K562 (cell line): ENCODE results near the gene WFIKKN1. TPM values are rescaled to one million over a fixed set of nuclear protein-coding genes. Genes with fewer than 3 reads are reported as not detected.

Experiments used
- CEBPZ ChIP-seq: fragments of 150-350 bp; IDR thresholded peaks from 2 replicates; pipeline ENCODE4 v1.6.1; 2014; ENCODE audit warnings: low read depth, mild to moderate bottlenecking, low read length, borderline replicate concordance
- CHD7 ChIP-seq: fragments of 200-600 bp; sonication (generic); IDR thresholded peaks from one replicate; pipeline ENCODE4 v1.6.1; 2012; ENCODE audit warnings: mild to moderate bottlenecking, low read depth, low read length, inconsistent platforms
- FOXJ2 ChIP-seq: fragments of 200-800 bp; sonication (Bioruptor generic); IDR thresholded peaks from 2 replicates; pipeline ENCODE4 v1.6.1; 2016; ENCODE audit warnings: missing genetic modification characterization, missing compliant biosample characterization
- GATA2 ChIP-seq: sonication (generic); formaldehyde crosslinking; IDR thresholded peaks from 2 replicates; pipeline ENCODE4 v1.4.0; 2020; ENCODE audit warnings: mild to moderate bottlenecking, missing genetic modification reagents
- HCFC1 ChIP-seq: IDR thresholded peaks from 2 replicates; pipeline ENCODE4 v1.6.1; 2012; ENCODE audit warnings: low read depth, low read length, improper control_type of control experiment
- NKRF ChIP-seq: fragments of 450-650 bp; IDR thresholded peaks from 2 replicates; pipeline ENCODE4 v1.6.1; 2016; ENCODE audit warnings: borderline replicate concordance
- ZNF695 ChIP-seq: fragments of 450-650 bp; formaldehyde crosslinking; IDR thresholded peaks from 2 replicates; pipeline ENCODE4 v1.4.0; 2020; ENCODE audit warnings: mild to moderate bottlenecking, moderate library complexity
- polyA plus RNA-seq, 8 experiments: library from polyadenylated mRNA; depleted of rRNA in 4 of 8; stranded (reverse) in 5 of 8; unstranded in 3 of 8; fragments of >200 nt; fragmentation: Nextera tagmentation in 2 of 8; fragmentation: Illumina TruSeq in 1 of 8; extraction: Ambion mirVana in 2 of 8; extraction: Trizol in 1 of 8; gene quantifications; 2 replicates each; pipeline versions ENCODE4 v1.2.1 to v1.2.3, GENCODE V29; 2011 to 2014; ENCODE audit warnings: inconsistent platforms in 1 of 8, missing spikeins in 1 of 8
- total RNA-seq, 7 experiments: library from RNA; depleted of rRNA in 6 of 7; stranded (reverse); fragments of >200 nt in 6 of 7; fragmentation: Illumina TruSeq in 2 of 7; extraction: Trizol in 2 of 7; gene quantifications; 2 replicates each; pipeline versions ENCODE4 v1.2.1 to v1.2.3, GENCODE V29; 2011 to 2021; ENCODE audit warnings: low replicate concordance in 1 of 7

Gene WFIKKN1
- total and polyA plus RNA-seq, 9 of the 15 experiments (the other 6 are each of a cell fraction or from before 2014, with no cell fraction given): 0.14 to 1.1 (median 0.50) TPM; not detected in 4

GRCh38 chr16:667780-668518, 37.2 kb downstream of the WFIKKN1 start, which contains the start of gene RHOT2 (continued):
- no peak for TF ChIP-seq CEBPZ
- no peak for TF ChIP-seq ZNF695 (CRISPR knock-in tag)
- peak; percentile 88 for TF ChIP-seq HCFC1
- TF ChIP-seq CHD7: no peak
- TF ChIP-seq GATA2 (CRISPR knock-in tag): no peak
- no peak; the same call in 1 of the 2 replicates for TF ChIP-seq FOXJ2
- no peak for TF ChIP-seq NKRF
